Neural cell (in vitro differentiated cells): ENCODE measurements around the gene WFDC1. TPM values are rescaled to one million over a fixed set of nuclear protein-coding genes. Genes with fewer than 3 reads are reported as not detected.

Source experiments
- H2AFZ ChIP-seq: fragments of 200-600, 300-800 bp; sonication (generic), shearing (Covaris generic); 2 replicates; pipeline ENCODE4 v1.6.0; 2014; ENCODE audit warnings: low read depth, mild to moderate bottlenecking, antibody characterized with exemption, low read length, moderate library complexity
- H3F3A ChIP-seq: fragments of 200-600 bp; shearing (Covaris generic); 2 replicates; pipeline ENCODE4 v1.6.1; 2016; ENCODE audit warnings: mild to moderate bottlenecking, moderate library complexity, mixed read lengths, antibody characterized with exemption, low read length; ENCODE audit not compliant: insufficient read depth, poor library complexity, severe bottlenecking
- H3K27ac ChIP-seq: fragments of 200-600, 300-800 bp; sonication (generic), shearing (Covaris generic); 2 replicates; pipeline ENCODE4 v1.5.1; 2014; ENCODE audit warnings: mild to moderate bottlenecking, low read length, moderate library complexity
- H3K27me3 ChIP-seq: fragments of 300-800, 200-600 bp; sonication (generic), shearing (Covaris generic); 2 replicates; pipeline ENCODE4 v1.6.0; 2014; ENCODE audit warnings: mild to moderate bottlenecking, low read depth, low read length, moderate library complexity; ENCODE audit not compliant: insufficient read depth
- H3K36me3 ChIP-seq: fragments of 300-800, 200-600 bp; sonication (generic), shearing (Covaris generic); 2 replicates; pipeline ENCODE4 v1.5.1; 2014; ENCODE audit warnings: mild to moderate bottlenecking, antibody characterized with exemption, low read length, moderate library complexity; ENCODE audit not compliant: insufficient read depth
- H3K4me2 ChIP-seq: fragments of 300-800, 200-600 bp; sonication (generic), shearing (Covaris generic); 2 replicates; pipeline ENCODE4 v1.6.0; 2014; ENCODE audit warnings: mild to moderate bottlenecking, low read length
- H3K4me3 ChIP-seq: fragments of 300-800, 200-600 bp; sonication (generic), shearing (Covaris generic); 2 replicates; pipeline ENCODE4 v1.5.1; 2014; ENCODE audit warnings: mild to moderate bottlenecking, low read length, moderate library complexity
- H3K79me2 ChIP-seq: fragments of 200-600 bp; shearing (Covaris generic); replicated peaks from 2 replicates; pipeline ENCODE4 v1.6.0; 2014; ENCODE audit warnings: mild to moderate bottlenecking, low read length, moderate library complexity; ENCODE audit not compliant: insufficient read depth
- H3K9ac ChIP-seq: fragments of 300-800, 200-600 bp; sonication (generic), shearing (Covaris generic); 2 replicates; pipeline ENCODE4 v1.6.1; 2016; ENCODE audit warnings: mild to moderate bottlenecking, low read length, mixed read lengths
- H3K9me2 ChIP-seq: fragments of 200-600 bp; shearing (Covaris generic); 2 replicates; pipeline ENCODE4 v1.6.1; 2016; ENCODE audit warnings: mild to moderate bottlenecking, low read length, mixed read lengths; ENCODE audit not compliant: insufficient read depth
- H3K9me3 ChIP-seq: fragments of 200-600, 300-800 bp; sonication (generic), shearing (Covaris generic); 2 replicates; pipeline ENCODE4 v1.6.1; 2016; ENCODE audit warnings: mild to moderate bottlenecking, mixed run types, low read length, moderate library complexity, mixed read lengths
- H4K20me1 ChIP-seq: fragments of 200-600 bp; shearing (Covaris generic); 2 replicates; pipeline ENCODE4 v1.6.1; 2016; ENCODE audit warnings: mild to moderate bottlenecking, mixed run types; ENCODE audit not compliant: insufficient read depth
- EP300 ChIP-seq: fragments of 450-650 bp; conservative IDR thresholded peaks from 2 replicates; pipeline ENCODE4 v1.6.1; 2014; ENCODE audit warnings: antibody characterized with exemption, mild to moderate bottlenecking, moderate library complexity; ENCODE audit not compliant: poor library complexity, severe bottlenecking
- EZH2 ChIP-seq: fragments of 200-600, 300-800 bp; shearing (Covaris generic), sonication (generic); IDR thresholded peaks from 2 replicates; pipeline ENCODE4 v1.6.1; 2014; ENCODE audit warnings: antibody characterized with exemption, low read length, borderline replicate concordance, mild to moderate bottlenecking; ENCODE audit not compliant: insufficient read depth, poor library complexity, severe bottlenecking
- MXI1 ChIP-seq: fragments of 450-650 bp; conservative IDR thresholded peaks from 2 replicates; pipeline ENCODE4 v1.6.1; 2014; ENCODE audit warnings: antibody characterized with exemption, mild to moderate bottlenecking; ENCODE audit not compliant: poor library complexity, severe bottlenecking
- POLR2AphosphoS5 ChIP-seq: IDR thresholded peaks from 2 replicates; pipeline ENCODE4 v1.6.1; 2012
- RAD21 ChIP-seq: fragments of 450-650 bp; conservative IDR thresholded peaks from 2 replicates; pipeline ENCODE4 v1.6.1; 2014; ENCODE audit warnings: antibody characterized with exemption, mild to moderate bottlenecking, moderate library complexity
- SMC3 ChIP-seq: fragments of 450-650 bp; conservative IDR thresholded peaks from 2 replicates; pipeline ENCODE4 v1.6.1; 2014; ENCODE audit warnings: antibody characterized with exemption, mild to moderate bottlenecking, moderate library complexity; ENCODE audit not compliant: poor library complexity
- TAF1 ChIP-seq: IDR thresholded peaks from 2 replicates; pipeline ENCODE4 v1.6.1; 2012; ENCODE audit warnings: low read depth
- polyA plus RNA-seq: library from polyadenylated mRNA; depleted of rRNA; stranded (reverse); fragments of >200 nt; gene quantifications from 2 replicates; pipeline ENCODE4 v1.2.3, GENCODE V29; 2014
- TF ChIP-seq, protein P1 (sequence below): fragments of 450-650 bp; IDR thresholded peaks from 2 replicates; pipeline ENCODE4 v1.5.1; 2014; ENCODE audit warnings: antibody characterized with exemption, mild to moderate bottlenecking, moderate library complexity; ENCODE audit not compliant: poor library complexity, severe bottlenecking
- TF ChIP-seq, protein P2 (sequence below): IDR thresholded peaks from 2 replicates; pipeline ENCODE4 v1.6.1; 2012; ENCODE audit warnings: borderline replicate concordance

WFDC1 gene
- polyA plus RNA-seq, 1 donor from 2014 or later: not detected

DNA sequence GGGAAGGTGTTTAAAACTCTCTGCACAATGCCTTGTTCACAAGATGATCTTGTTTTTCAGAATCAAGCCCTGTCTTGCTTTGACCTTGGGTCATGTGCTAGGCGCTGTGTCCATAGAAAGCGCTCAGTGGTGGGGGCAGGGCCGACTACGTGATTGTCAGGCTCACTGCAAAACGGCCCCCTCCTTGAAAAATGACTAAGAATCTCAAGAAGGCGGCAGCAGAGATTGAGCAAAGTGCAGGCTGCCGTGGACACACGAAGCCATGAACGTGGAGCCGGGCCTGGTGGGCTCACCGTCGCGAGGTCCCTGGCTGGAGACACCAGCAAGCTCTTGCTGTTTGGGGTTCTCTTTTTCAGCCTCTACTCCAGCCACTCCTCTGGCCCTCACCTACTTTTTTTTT lies 83.9 kb downstream of the WFDC1 start:
- Histone ChIP-seq H3K9me3 (no peaks in the 10 kb centered on the region), H3K9ac (no peak overlapping the region), H4K20me1 (no peaks in the 10 kb centered on the region), H3K27me3 (no peaks in the 10 kb centered on the region), H3K79me2 (no peaks in the 10 kb centered on the region), H3F3A (no peaks in the 10 kb centered on the region), H3K36me3 (no peaks in the 10 kb centered on the region), H3K4me3 (no peak overlapping the region), H3K27ac (no peak overlapping the region), H2AFZ (no peak overlapping the region), H3K4me2 (no peak overlapping the region), H3K9me2 (no peaks in the 10 kb centered on the region)
- TF ChIP-seq, protein P1, sequence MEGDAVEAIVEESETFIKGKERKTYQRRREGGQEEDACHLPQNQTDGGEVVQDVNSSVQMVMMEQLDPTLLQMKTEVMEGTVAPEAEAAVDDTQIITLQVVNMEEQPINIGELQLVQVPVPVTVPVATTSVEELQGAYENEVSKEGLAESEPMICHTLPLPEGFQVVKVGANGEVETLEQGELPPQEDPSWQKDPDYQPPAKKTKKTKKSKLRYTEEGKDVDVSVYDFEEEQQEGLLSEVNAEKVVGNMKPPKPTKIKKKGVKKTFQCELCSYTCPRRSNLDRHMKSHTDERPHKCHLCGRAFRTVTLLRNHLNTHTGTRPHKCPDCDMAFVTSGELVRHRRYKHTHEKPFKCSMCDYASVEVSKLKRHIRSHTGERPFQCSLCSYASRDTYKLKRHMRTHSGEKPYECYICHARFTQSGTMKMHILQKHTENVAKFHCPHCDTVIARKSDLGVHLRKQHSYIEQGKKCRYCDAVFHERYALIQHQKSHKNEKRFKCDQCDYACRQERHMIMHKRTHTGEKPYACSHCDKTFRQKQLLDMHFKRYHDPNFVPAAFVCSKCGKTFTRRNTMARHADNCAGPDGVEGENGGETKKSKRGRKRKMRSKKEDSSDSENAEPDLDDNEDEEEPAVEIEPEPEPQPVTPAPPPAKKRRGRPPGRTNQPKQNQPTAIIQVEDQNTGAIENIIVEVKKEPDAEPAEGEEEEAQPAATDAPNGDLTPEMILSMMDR: no peak
- TF ChIP-seq TAF1: no peak
- TF ChIP-seq MXI1: no peak
- TF ChIP-seq, protein P2, sequence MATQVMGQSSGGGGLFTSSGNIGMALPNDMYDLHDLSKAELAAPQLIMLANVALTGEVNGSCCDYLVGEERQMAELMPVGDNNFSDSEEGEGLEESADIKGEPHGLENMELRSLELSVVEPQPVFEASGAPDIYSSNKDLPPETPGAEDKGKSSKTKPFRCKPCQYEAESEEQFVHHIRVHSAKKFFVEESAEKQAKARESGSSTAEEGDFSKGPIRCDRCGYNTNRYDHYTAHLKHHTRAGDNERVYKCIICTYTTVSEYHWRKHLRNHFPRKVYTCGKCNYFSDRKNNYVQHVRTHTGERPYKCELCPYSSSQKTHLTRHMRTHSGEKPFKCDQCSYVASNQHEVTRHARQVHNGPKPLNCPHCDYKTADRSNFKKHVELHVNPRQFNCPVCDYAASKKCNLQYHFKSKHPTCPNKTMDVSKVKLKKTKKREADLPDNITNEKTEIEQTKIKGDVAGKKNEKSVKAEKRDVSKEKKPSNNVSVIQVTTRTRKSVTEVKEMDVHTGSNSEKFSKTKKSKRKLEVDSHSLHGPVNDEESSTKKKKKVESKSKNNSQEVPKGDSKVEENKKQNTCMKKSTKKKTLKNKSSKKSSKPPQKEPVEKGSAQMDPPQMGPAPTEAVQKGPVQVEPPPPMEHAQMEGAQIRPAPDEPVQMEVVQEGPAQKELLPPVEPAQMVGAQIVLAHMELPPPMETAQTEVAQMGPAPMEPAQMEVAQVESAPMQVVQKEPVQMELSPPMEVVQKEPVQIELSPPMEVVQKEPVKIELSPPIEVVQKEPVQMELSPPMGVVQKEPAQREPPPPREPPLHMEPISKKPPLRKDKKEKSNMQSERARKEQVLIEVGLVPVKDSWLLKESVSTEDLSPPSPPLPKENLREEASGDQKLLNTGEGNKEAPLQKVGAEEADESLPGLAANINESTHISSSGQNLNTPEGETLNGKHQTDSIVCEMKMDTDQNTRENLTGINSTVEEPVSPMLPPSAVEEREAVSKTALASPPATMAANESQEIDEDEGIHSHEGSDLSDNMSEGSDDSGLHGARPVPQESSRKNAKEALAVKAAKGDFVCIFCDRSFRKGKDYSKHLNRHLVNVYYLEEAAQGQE: no peak
- TF ChIP-seq SMC3: no peak
- no peak for TF ChIP-seq RAD21
- TF ChIP-seq EP300: no peak
- no peak for TF ChIP-seq POLR2AphosphoS5
- no peak for TF ChIP-seq EZH2

DNA sequence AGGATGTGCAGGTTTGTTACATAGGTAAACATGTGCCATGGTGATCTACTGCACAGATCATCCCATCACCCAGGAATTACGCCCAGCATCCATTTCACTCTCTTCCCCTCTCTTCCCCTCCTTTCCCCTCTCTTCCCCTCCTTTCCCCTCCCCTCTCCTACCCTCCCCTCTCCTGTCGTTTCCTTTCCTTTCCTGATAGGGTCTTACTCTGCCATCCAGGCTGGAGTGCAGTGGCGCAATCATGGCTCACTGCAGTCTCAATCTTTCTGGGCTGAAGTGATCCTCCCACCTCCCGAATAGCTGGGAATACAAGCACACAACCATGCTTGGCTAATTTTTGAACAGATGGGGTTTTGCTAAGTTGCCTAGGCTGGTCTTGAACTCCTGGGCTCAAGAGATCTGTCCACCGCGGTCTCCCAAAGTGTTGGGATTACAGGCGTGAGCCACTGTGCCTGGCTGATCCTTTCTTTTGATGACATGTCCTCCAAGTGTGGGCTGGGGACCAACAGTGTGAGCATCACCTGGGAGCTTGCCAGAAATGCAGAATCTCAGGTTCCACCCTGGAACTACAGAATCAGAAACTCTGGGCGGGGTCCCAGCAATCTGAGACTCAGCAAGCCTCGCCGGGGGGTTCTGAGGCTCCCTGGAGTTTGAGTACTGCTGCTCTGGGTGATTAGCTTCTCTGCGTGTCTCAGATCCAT lies 84.5 kb downstream of the WFDC1 start:
- Histone ChIP-seq H3K4me2 (no peak overlapping the region), H3K27ac (no peak overlapping the region)

More for the DNA sequence above, 84.5 kb downstream of the WFDC1 start:
- H3K9ac ChIP-seq: no peak overlapping the region
- H3K36me3 ChIP-seq: no peaks in the 10 kb centered on the region
- no peaks in the 10 kb centered on the region for H3K79me2 ChIP-seq
- H3K9me3 ChIP-seq: no peaks in the 10 kb centered on the region
- H2AFZ ChIP-seq: no peak overlapping the region
- no peaks in the 10 kb centered on the region for H4K20me1 ChIP-seq
- TF ChIP-seq, protein P2: no peak
- TF ChIP-seq TAF1 (no peak), POLR2AphosphoS5 (no peak), MXI1 (no peak), EZH2 (no peak), SMC3 (no peak), EP300 (no peak), RAD21 (no peak)
- TF ChIP-seq, protein P1: no peak
- no peak overlapping the region for H3K4me3 ChIP-seq
- H3K9me2 ChIP-seq: no peaks in the 10 kb centered on the region
- no peaks in the 10 kb centered on the region for H3K27me3 ChIP-seq
- H3F3A ChIP-seq: no peaks in the 10 kb centered on the region
